ENCODE data around the gene DVL3.

DVL3 gene

DNA sequence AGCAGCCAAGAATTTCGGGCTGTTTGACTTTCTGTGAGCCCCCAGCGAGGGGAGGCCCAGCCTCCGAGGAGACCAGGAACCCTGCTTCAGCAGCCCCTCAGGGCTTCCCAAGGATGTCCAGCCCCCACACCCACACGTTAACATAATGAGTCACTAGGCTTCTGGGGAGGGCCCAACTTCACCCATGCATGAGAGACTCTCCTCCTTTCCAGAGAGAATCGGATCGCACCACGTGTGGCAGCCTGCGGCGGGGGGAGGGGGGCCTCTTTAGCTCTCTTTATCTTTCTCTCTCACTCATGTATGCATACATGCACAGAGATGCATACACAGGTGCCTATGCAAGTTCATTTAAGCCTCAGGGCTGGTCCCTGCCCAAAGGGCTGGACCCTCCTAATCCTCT lies 16.4 kb downstream of the DVL3 start:
- no peak overlapping the region for H3K4me3 ChIP-seq (ENCODE audit: low read depth, low read length)
- in situ Hi-C loops (cut with HindIII; ENCODE audit: low sequenced_read_pairs), result no loop called here
- TF ChIP-seq, protein P1, sequence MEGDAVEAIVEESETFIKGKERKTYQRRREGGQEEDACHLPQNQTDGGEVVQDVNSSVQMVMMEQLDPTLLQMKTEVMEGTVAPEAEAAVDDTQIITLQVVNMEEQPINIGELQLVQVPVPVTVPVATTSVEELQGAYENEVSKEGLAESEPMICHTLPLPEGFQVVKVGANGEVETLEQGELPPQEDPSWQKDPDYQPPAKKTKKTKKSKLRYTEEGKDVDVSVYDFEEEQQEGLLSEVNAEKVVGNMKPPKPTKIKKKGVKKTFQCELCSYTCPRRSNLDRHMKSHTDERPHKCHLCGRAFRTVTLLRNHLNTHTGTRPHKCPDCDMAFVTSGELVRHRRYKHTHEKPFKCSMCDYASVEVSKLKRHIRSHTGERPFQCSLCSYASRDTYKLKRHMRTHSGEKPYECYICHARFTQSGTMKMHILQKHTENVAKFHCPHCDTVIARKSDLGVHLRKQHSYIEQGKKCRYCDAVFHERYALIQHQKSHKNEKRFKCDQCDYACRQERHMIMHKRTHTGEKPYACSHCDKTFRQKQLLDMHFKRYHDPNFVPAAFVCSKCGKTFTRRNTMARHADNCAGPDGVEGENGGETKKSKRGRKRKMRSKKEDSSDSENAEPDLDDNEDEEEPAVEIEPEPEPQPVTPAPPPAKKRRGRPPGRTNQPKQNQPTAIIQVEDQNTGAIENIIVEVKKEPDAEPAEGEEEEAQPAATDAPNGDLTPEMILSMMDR (IDR thresholded peaks at IDR 0.05; ENCODE audit: low read depth, low read length, missing control alignments), result no peak
- no peak for DNase-seq (ENCODE audit: low read depth)

DNA sequence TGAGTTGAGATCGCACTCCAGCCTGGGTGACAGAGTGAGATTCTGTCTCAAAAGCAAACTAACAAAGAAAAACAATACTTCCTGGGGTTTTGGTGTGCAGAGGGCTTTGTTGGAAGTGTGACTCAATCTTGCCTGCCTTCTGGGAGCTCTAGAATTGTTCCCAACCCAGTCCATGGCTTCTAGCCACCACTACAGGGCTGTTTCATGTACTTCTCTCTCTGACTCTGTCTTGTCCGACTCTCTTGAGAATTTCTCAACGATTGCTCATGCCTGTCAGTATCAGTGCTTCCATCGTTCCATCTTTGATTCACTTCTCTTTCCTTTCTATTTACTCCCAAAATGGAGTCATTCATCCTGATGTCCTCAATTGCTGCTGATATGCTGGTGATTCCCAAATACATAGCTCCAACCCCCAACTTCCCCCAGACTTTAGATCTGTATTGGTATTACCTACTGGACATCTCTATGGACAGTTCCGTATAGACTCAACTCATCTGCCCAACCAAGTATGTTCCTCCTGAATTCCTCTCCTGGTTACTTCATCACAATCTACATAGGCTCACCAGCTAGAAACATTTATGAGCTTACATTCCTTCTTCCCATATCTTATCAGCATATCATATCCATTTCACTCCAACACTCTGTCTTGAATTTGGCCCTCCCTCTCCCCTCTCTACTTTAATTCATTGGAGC lies 17.6 kb downstream of the DVL3 start:
- TF ChIP-seq, protein P1 (IDR thresholded peaks at IDR 0.05; ENCODE audit: low read depth, low read length, missing control alignments), result no peak
- in situ Hi-C loops (cut with HindIII; ENCODE audit: low sequenced_read_pairs), result no loop called here
- peak; percentile 81 for DNase-seq (ENCODE audit: low read depth)
- H3K4me3 ChIP-seq (ENCODE audit: low read depth, low read length), result no peak overlapping the region

DNA sequence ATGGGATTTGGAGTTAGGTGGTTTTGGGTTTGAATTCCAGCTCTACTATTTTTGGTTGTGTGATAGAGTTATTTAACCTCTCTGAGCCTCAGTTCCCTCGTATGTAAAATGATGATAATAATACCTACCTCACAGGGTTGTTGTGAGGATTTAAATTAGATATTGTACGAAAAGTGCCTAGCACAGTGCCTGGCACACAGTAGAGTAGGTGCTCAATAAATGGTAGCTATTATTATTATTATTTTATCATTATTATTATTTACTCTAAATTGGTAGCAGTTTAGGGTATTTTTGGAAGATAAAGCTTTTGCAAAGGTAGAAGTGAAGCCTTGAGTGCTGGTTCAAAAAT lies 18.2 kb downstream of the DVL3 start:
- no peak overlapping the region for H3K4me3 ChIP-seq (ENCODE audit: low read depth, low read length)
- DNase-seq (ENCODE audit: low read depth), result no peak
- in situ Hi-C loops (cut with HindIII; ENCODE audit: low sequenced_read_pairs), result no loop called here
- TF ChIP-seq, protein P1 (IDR thresholded peaks at IDR 0.05; ENCODE audit: low read depth, low read length, missing control alignments), result no peak

DNA sequence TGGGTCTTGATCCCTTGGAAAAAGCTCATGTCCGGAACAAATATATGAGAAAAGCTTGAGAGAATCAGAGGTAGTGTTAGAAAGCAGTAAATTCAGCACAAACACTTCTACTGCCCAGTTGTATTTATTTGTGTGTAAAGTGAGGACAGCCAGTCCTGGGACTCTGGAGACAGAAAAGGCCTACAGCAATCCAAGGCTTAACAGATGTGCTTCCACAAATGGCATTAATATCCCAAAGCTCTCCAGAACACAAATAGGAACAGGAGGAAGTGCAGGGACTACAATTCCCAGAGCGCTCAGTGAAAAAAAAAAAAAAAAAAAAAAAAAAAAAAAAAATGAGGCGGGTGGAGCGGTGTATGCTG lies 19.1 kb downstream of the DVL3 start:
- H3K4me3 ChIP-seq (ENCODE audit: low read depth, low read length), result no peak overlapping the region
- no peak for DNase-seq (ENCODE audit: low read depth)
- in situ Hi-C loops (cut with HindIII; ENCODE audit: low sequenced_read_pairs), result no loop called here
- TF ChIP-seq, protein P1 (IDR thresholded peaks at IDR 0.05; ENCODE audit: low read depth, low read length, missing control alignments), result no peak

DNA sequence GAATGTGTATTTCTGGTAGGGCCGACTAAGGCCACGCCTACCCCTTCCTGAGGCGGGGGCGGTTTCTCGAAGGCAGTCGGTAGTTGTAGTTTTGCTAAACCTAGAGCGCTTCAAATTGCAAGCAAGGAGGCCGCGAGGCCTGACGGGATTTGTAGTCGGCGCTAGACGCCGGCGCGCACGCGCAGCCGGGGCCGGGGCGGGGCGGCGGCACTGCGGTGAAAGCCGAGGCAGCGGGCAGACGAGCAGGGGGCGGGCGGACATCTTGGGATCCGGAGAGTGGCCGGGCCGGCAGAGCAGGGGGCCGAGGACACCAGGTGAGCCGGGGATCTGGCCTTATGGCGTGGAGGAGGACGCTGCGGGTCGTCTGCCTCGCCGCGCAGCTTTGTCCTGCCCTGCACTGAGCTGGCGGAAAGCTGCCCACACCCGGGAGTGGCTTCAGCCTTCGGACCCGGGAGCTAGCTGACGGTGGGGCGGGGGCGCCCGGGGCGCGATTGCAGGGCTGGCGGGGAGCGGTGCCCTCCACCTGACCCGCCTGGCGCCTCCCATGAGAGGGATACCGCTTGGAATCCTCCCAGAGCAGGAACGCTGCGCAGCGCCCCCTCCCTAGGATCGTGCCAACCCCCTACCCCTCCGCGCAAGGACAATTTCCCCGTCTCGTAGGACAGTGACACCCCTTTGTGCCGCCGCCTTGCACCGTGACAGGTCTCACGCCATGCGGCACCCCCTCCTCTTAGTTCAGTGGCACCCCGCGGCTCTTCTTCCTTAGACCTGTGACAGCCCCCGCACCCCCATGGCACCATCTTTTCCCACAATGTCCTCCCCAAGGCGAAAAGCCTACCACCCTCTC lies 19.7 kb downstream of the DVL3 start, which contains the start of gene AP2M1:
AP2M1 (plus strand) TSS at position 210 of the 847 bp plus-strand sequence. CDS start 2,139 bp downstream, outside the sequence.
- TF ChIP-seq, protein P1 (IDR thresholded peaks at IDR 0.05; ENCODE audit: low read depth, low read length, missing control alignments), result no peak
- DNase-seq (ENCODE audit: low read depth), result peak; percentile 99
- peak within 1 kb of the TSS; percentile 98 for H3K4me3 ChIP-seq (ENCODE audit: low read depth, low read length)
- in situ Hi-C loops (cut with HindIII; ENCODE audit: low sequenced_read_pairs), result no loop called here

DNA sequence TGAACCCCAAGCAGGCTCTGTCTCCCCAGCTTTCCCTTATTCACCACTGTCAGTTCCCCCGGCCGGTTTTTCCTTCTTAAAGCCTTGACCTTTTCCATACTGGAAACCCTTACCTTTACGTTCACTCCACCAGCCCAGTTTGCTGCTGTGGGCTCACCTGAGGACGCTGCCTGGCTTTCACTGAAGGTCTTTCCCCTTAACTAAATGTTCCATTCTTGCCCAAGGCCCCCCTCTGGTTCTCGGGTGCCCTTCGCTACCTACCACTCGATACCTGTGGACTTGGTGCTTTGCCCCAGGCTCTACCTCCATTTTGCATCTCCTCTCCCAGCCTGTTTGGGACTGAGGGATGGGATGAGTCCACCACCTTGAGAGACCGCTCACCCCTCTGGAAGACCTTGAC lies 20.3 kb downstream of the DVL3 start:
- DNase-seq (ENCODE audit: low read depth), result no peak
- TF ChIP-seq, protein P1 (IDR thresholded peaks at IDR 0.05; ENCODE audit: low read depth, low read length, missing control alignments), result no peak
- in situ Hi-C loops (cut with HindIII; ENCODE audit: low sequenced_read_pairs), result no loop called here
- peak overlapping the region; percentile 98 for H3K4me3 ChIP-seq (ENCODE audit: low read depth, low read length)

Data from astrocyte of the cerebellum (primary cell).